ENCODE results near the gene SLC12A3.

The SLC12A3 gene

DNA sequence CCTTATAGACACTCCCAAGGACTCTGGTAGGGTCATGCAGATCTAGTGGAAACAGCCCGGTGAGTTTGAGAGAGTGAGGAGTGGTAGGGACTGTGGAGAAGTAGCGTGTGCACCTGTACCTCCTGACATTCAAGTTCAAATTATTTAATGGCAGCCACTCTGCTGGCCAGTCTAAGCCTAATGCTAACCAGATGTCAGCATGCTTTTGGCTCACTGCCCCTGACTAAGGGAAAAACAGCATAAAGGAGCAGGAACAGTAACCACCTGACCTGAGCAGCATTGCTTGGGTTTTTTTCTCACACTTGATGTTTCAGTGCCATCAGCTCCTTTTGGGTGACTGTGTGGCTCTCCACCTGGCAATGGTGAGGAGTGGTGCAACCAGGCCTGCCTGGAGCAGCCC is 23.8 kb upstream of the SLC12A3 start (continued):
- TF ChIP-seq, protein P1, sequence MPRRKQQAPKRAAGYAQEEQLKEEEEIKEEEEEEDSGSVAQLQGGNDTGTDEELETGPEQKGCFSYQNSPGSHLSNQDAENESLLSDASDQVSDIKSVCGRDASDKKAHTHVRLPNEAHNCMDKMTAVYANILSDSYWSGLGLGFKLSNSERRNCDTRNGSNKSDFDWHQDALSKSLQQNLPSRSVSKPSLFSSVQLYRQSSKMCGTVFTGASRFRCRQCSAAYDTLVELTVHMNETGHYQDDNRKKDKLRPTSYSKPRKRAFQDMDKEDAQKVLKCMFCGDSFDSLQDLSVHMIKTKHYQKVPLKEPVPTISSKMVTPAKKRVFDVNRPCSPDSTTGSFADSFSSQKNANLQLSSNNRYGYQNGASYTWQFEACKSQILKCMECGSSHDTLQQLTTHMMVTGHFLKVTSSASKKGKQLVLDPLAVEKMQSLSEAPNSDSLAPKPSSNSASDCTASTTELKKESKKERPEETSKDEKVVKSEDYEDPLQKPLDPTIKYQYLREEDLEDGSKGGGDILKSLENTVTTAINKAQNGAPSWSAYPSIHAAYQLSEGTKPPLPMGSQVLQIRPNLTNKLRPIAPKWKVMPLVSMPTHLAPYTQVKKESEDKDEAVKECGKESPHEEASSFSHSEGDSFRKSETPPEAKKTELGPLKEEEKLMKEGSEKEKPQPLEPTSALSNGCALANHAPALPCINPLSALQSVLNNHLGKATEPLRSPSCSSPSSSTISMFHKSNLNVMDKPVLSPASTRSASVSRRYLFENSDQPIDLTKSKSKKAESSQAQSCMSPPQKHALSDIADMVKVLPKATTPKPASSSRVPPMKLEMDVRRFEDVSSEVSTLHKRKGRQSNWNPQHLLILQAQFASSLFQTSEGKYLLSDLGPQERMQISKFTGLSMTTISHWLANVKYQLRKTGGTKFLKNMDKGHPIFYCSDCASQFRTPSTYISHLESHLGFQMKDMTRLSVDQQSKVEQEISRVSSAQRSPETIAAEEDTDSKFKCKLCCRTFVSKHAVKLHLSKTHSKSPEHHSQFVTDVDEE (CRISPR knock-in tag; IDR thresholded peaks at IDR 0.05), result peak; percentile 78; the same call in 1 of the 2 replicates
- TF ChIP-seq ZFP30 (CRISPR knock-in tag; IDR thresholded peaks at IDR 0.05) (no peak), RARB (CRISPR knock-in tag; IDR thresholded peaks at IDR 0.05) (no peak)

- ATAC-seq, result no peak
- TF ChIP-seq, protein P1 (CRISPR knock-in tag; IDR thresholded peaks at IDR 0.05), result no peak
- no peak for TF ChIP-seq POU6F1 (CRISPR knock-in tag; IDR thresholded peaks at IDR 0.05; ENCODE audit: borderline replicate concordance, low read depth)
- TF ChIP-seq OSR1 (CRISPR knock-in tag; IDR thresholded peaks at IDR 0.05), result no peak
- no peak for TF ChIP-seq PATZ1 (CRISPR knock-in tag; IDR thresholded peaks at IDR 0.05; ENCODE audit: borderline replicate concordance)
- TF ChIP-seq ZC3H10 (CRISPR knock-in tag; IDR thresholded peaks at IDR 0.05), result no peak
- TF ChIP-seq ZNF565 (CRISPR knock-in tag; conservative IDR thresholded peaks at IDR 0.05; ENCODE audit: low read depth), result no peak
- TF ChIP-seq PPARA (CRISPR knock-in tag; IDR thresholded peaks at IDR 0.05; ENCODE audit: borderline replicate concordance), result no peak
- TF ChIP-seq ARNTL (CRISPR knock-in tag; IDR thresholded peaks at IDR 0.05; ENCODE audit: borderline replicate concordance, low read depth), result no peak
- no peak for TF ChIP-seq GLIS3 (CRISPR knock-in tag; IDR thresholded peaks at IDR 0.05)
- no peak for TF ChIP-seq ZNF70 (CRISPR knock-in tag; IDR thresholded peaks at IDR 0.05)
- no peak for TF ChIP-seq TOX (CRISPR knock-in tag; IDR thresholded peaks at IDR 0.05; ENCODE audit: borderline replicate concordance)
- no peak for TF ChIP-seq ISL1 (CRISPR knock-in tag; IDR thresholded peaks at IDR 0.05)
- no peak for TF ChIP-seq TCF4 (CRISPR knock-in tag; IDR thresholded peaks at IDR 0.05; ENCODE audit: borderline replicate concordance)
- TF ChIP-seq ZNF8 (CRISPR knock-in tag; IDR thresholded peaks at IDR 0.05), result no peak
- no peak for TF ChIP-seq ESRRG (CRISPR knock-in tag; IDR thresholded peaks at IDR 0.05)
- TF ChIP-seq BACH2 (CRISPR knock-in tag; IDR thresholded peaks at IDR 0.05; ENCODE audit: borderline replicate concordance), result no peak
- no peak for TF ChIP-seq RARB (CRISPR knock-in tag; IDR thresholded peaks at IDR 0.05)
Observed at GRCh38 chr16:56841659-56842058, 23.3 kb upstream of the SLC12A3 start.

- ATAC-seq, result no peak
- TF ChIP-seq, protein P1 (CRISPR knock-in tag; IDR thresholded peaks at IDR 0.05), result no peak
- TF ChIP-seq ZNF70 (CRISPR knock-in tag; IDR thresholded peaks at IDR 0.05), result no peak
- TF ChIP-seq, protein P2, sequence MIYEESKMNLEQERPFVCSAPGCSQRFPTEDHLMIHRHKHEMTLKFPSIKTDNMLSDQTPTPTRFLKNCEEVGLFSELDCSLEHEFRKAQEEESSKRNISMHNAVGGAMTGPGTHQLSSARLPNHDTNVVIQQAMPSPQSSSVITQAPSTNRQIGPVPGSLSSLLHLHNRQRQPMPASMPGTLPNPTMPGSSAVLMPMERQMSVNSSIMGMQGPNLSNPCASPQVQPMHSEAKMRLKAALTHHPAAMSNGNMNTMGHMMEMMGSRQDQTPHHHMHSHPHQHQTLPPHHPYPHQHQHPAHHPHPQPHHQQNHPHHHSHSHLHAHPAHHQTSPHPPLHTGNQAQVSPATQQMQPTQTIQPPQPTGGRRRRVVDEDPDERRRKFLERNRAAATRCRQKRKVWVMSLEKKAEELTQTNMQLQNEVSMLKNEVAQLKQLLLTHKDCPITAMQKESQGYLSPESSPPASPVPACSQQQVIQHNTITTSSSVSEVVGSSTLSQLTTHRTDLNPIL (CRISPR knock-in tag; IDR thresholded peaks at IDR 0.05; ENCODE audit: low read depth), result no peak
- TF ChIP-seq ESRRG (CRISPR knock-in tag; IDR thresholded peaks at IDR 0.05), result no peak
- no peak for TF ChIP-seq BACH2 (CRISPR knock-in tag; IDR thresholded peaks at IDR 0.05; ENCODE audit: borderline replicate concordance)
- no peak for TF ChIP-seq ARNTL (CRISPR knock-in tag; IDR thresholded peaks at IDR 0.05; ENCODE audit: borderline replicate concordance, low read depth)
- no peak for TF ChIP-seq SNAI2 (CRISPR knock-in tag; IDR thresholded peaks at IDR 0.05)
- no peak for TF ChIP-seq RARB (CRISPR knock-in tag; IDR thresholded peaks at IDR 0.05)
- no peak for TF ChIP-seq ZNF8 (CRISPR knock-in tag; IDR thresholded peaks at IDR 0.05)
- TF ChIP-seq ZFP3 (CRISPR knock-in tag; IDR thresholded peaks at IDR 0.05), result no peak
- no peak for TF ChIP-seq PPARA (CRISPR knock-in tag; IDR thresholded peaks at IDR 0.05; ENCODE audit: borderline replicate concordance)
- no peak for TF ChIP-seq POU6F1 (CRISPR knock-in tag; IDR thresholded peaks at IDR 0.05; ENCODE audit: borderline replicate concordance, low read depth)
Observed at GRCh38 chr16:56842133-56842532, 22.9 kb upstream of the SLC12A3 start.

Data from SK-N-SH treated with all-trans-retinoic acid at 6 μM for 48 hours (cell line).